Tongue (tissue), 2 donors: ENCODE results near the gene ARHGAP27. TPM values are rescaled to one million over a fixed set of nuclear protein-coding genes. Genes with fewer than 3 reads are reported as not detected.
"Not testable (repeated sequence)": the region's sequence is repeated elsewhere in the genome, so short reads cannot be mapped to it uniquely, and the experiment has no call there.

Experiments used
- DNase-seq: peaks from one replicate; pipeline ENCODE4 v3.0.0-alpha.2; 2015
- total RNA-seq: library from RNA; depleted of rRNA; stranded (reverse); fragments of >200 nt; gene quantifications from one replicate; pipeline ENCODE4 v1.2.3, GENCODE V29; 2014

ARHGAP27 gene
- total RNA-seq, 1 donor from 2014 or later = 37.3 TPM

GRCh38 chr17:45361976-45362375 lies 70.7 kb downstream of the ARHGAP27 start:
- DNase-seq = no peak

GRCh38 chr17:45361451-45361850 lies 71.2 kb downstream of the ARHGAP27 start:
- DNase-seq = no peak

GRCh38 chr17:45357364-45357997 lies 75.2 kb downstream of the ARHGAP27 start:
- no peak for DNase-seq

GRCh38 chr17:45355087-45355486 lies 77.6 kb downstream of the ARHGAP27 start:
- DNase-seq = no peak

- DNase-seq = no peak
Measured at GRCh38 chr17:45353043-45353442, 79.6 kb downstream of the ARHGAP27 start.

- DNase-seq = no peak
Measured at GRCh38 chr17:45351831-45352230, 80.8 kb downstream of the ARHGAP27 start.

GRCh38 chr17:45347444-45347843 lies 85.2 kb downstream of the ARHGAP27 start:
- DNase-seq = no peak

GRCh38 chr17:45346216-45347015 lies 86.3 kb downstream of the ARHGAP27 start:
- DNase-seq = peak; percentile 11

GRCh38 chr17:45345554-45346215 lies 87.0 kb downstream of the ARHGAP27 start:
- DNase-seq = peak; percentile 45

- DNase-seq = no peak
Measured at GRCh38 chr17:45345246-45345553, 87.5 kb downstream of the ARHGAP27 start.

GRCh38 chr17:45343967-45344664 lies 88.6 kb downstream of the ARHGAP27 start:
- not testable (repeated sequence) for DNase-seq

Other genes starting within 250 kb of the ARHGAP27 start
- 8.2 TPM for gene FMNL1, start 211.0 kb downstream of the ARHGAP27 start, total RNA-seq
- not detected for gene SPATA32, start 170.8 kb downstream of the ARHGAP27 start, total RNA-seq
- gene MAP3K14, start 115.8 kb downstream of the ARHGAP27 start, total RNA-seq = 14.6 TPM
- gene PLEKHM1, start 57.9 kb upstream of the ARHGAP27 start, total RNA-seq = 16.4 TPM